OCI-LY7 (cell line): ENCODE data around the gene CLEC18C. TPM values are rescaled to one million over a fixed set of nuclear protein-coding genes. Genes with fewer than 3 reads are reported as not detected.
"Not testable (repeated sequence)": the region's sequence is repeated elsewhere in the genome, so short reads cannot be mapped to it uniquely, and the experiment has no call there.

Experiments
- BruUV-seq: library from RNA; stranded (reverse); fragments of 400-500 nt; replicated peaks from 2 replicates; lab custom pipeline; 2021; lab: Mats Ljungman, UMichigan
- CTCF ChIA-PET: fragments of 300-600 bp; sonication (Branson Sonifier 250); formaldehyde crosslinking; loops from one replicate; lab custom pipeline; 2022; ENCODE audit warnings: antibody characterized with exemption; ENCODE audit not compliant: unreplicated experiment; lab: Charles Lee
- POLR2A ChIA-PET: fragments of 300-600 bp; sonication (Branson Sonifier 250); formaldehyde crosslinking; loops from one replicate; lab custom pipeline; 2022; ENCODE audit warnings: antibody characterized with exemption; lab: Charles Lee
- DNase-seq: peaks from one replicate; pipeline ENCODE4 v3.0.0-alpha.2; 2015; ENCODE audit warnings: low spot score
- H2AFZ ChIP-seq: fragments of 200-600 bp; sonication (generic), shearing (Covaris generic); 2 replicates; pipeline ENCODE4 v1.6.1; 2014; ENCODE audit warnings: mild to moderate bottlenecking, antibody characterized with exemption, low read length, moderate library complexity
- H3K27ac ChIP-seq: fragments of 200-600 bp; sonication (generic); 2 replicates; pipeline ENCODE4 v1.5.1; 2014; ENCODE audit warnings: mixed run types, low read depth, mild to moderate bottlenecking, moderate library complexity, low read length, inconsistent platforms; ENCODE audit not compliant: poor library complexity, severe bottlenecking
- H3K36me3 ChIP-seq: fragments of 200-600 bp; sonication (generic); 2 replicates; pipeline ENCODE4 v1.6.1; 2014; ENCODE audit warnings: mild to moderate bottlenecking, antibody characterized with exemption, low read length, moderate library complexity, mixed read lengths; ENCODE audit not compliant: insufficient read depth
- H3K4me1 ChIP-seq: fragments of 200-600 bp; sonication (generic); 2 replicates; pipeline ENCODE4 v1.5.1; 2014; ENCODE audit warnings: mild to moderate bottlenecking, low read length; ENCODE audit not compliant: insufficient read depth, poor library complexity, severe bottlenecking
- H3K4me2 ChIP-seq: fragments of 200-600 bp; sonication (generic); 2 replicates; pipeline ENCODE4 v1.6.1; 2014; ENCODE audit warnings: mild to moderate bottlenecking, low read length
- H3K4me3 ChIP-seq: fragments of 200-600 bp; sonication (generic); 2 replicates; pipeline ENCODE4 v1.5.1; 2014; ENCODE audit warnings: mild to moderate bottlenecking, low read depth, low read length; ENCODE audit not compliant: poor library complexity, severe bottlenecking
- H3K79me2 ChIP-seq: fragments of 200-600 bp; sonication (generic); 2 replicates; pipeline ENCODE4 v1.6.1; 2016; ENCODE audit warnings: low read depth, mild to moderate bottlenecking, low read length, moderate library complexity, mixed read lengths; ENCODE audit not compliant: insufficient read depth
- H3K9me2 ChIP-seq: fragments of 200-600 bp; sonication (generic); 2 replicates; pipeline ENCODE4 v1.6.1; 2016; ENCODE audit warnings: mild to moderate bottlenecking, low read length, mixed read lengths; ENCODE audit not compliant: insufficient read depth
- H3K9me3 ChIP-seq: fragments of 200-600 bp; sonication (generic); 2 replicates; pipeline ENCODE4 v1.6.1; 2014; ENCODE audit warnings: mild to moderate bottlenecking, mixed run types, low read length, mixed read lengths
- H4K20me1 ChIP-seq: fragments of 200-600 bp; sonication (generic); 2 replicates; pipeline ENCODE4 v1.6.1; 2014; ENCODE audit warnings: mild to moderate bottlenecking, antibody characterized with exemption, low read length, moderate library complexity, mixed read lengths; ENCODE audit not compliant: insufficient read depth
- intact Hi-C: fragments of 100-400 bp; cut with micrococcal nuclease; formaldehyde crosslinking; loops from one replicate; pipeline ENCODE4 v1.10.0; 2022; ENCODE audit not compliant: unreplicated experiment
- total RNA-seq, 2 experiments: library from RNA; depleted of rRNA in 1 of 2; stranded (reverse); fragments of >200 nt in 1 of 2; shearing (Covaris generic) in 1 of 2; gene quantifications; 2 replicates each; pipeline ENCODE4 v1.2.3, GENCODE V29; 2014 to 2022

The CLEC18C gene
- total RNA-seq, 2 experiments from 2014 or later: not detected

- H2AFZ ChIP-seq, H3K4me2 ChIP-seq, H3K9me3 ChIP-seq, DNase-seq, H3K9me2 ChIP-seq, CTCF ChIA-PET, H3K79me2 ChIP-seq, BruUV-seq, H3K27ac ChIP-seq, H3K4me3 ChIP-seq, H3K4me1 ChIP-seq, intact Hi-C loops, H4K20me1 ChIP-seq, POLR2A ChIA-PET: not testable (repeated sequence)
- peaks cover 78% of the 10 kb centered on the region for H3K36me3 ChIP-seq
These were observed 37.0 kb upstream of the CLEC18C start for GRCh38 chr16:70136595-70136994.

- CTCF ChIA-PET: not testable (repeated sequence)
- peaks cover 59% of the 10 kb centered on the region for H3K36me3 ChIP-seq
These were observed 30.8 kb upstream of the CLEC18C start for GRCh38 chr16:70142739-70143138.

GRCh38 chr16:70143231-70143895 lies 30.2 kb upstream of the CLEC18C start:
- DNase-seq, H3K27ac ChIP-seq, H3K4me3 ChIP-seq, H3K4me1 ChIP-seq, BruUV-seq, intact Hi-C loops, H3K4me2 ChIP-seq, H3K79me2 ChIP-seq, H3K9me3 ChIP-seq, H4K20me1 ChIP-seq, CTCF ChIA-PET, H3K9me2 ChIP-seq, H2AFZ ChIP-seq: not testable (repeated sequence)
- peaks cover 62% of the 10 kb centered on the region for H3K36me3 ChIP-seq
- POLR2A ChIA-PET: interaction anchor here (0.6 kb wide), 1 partner anchor 8 kb away, joined by 4 read pairs; no protein-coding TSS in a partner anchor

More at GRCh38 chr16:70142739-70143138, 30.8 kb upstream of the CLEC18C start:
- DNase-seq, H3K9me2 ChIP-seq, H3K4me2 ChIP-seq, H3K4me3 ChIP-seq, H3K4me1 ChIP-seq, intact Hi-C loops, BruUV-seq, H4K20me1 ChIP-seq, H3K9me3 ChIP-seq, H2AFZ ChIP-seq, H3K27ac ChIP-seq, H3K79me2 ChIP-seq: not testable (repeated sequence)
- POLR2A ChIA-PET: interaction anchor here (0.6 kb wide), 1 partner anchor 8 kb away, joined by 4 read pairs; no protein-coding TSS in a partner anchor

GRCh38 chr16:70147853-70148252 lies 25.7 kb upstream of the CLEC18C start:
- H3K4me1 ChIP-seq, H3K27ac ChIP-seq, intact Hi-C loops, H3K9me3 ChIP-seq, H3K9me2 ChIP-seq, H3K4me2 ChIP-seq, BruUV-seq, H2AFZ ChIP-seq, H4K20me1 ChIP-seq, CTCF ChIA-PET, POLR2A ChIA-PET, H3K79me2 ChIP-seq, DNase-seq, H3K4me3 ChIP-seq: not testable (repeated sequence)
- peaks cover 69% of the 10 kb centered on the region for H3K36me3 ChIP-seq

GRCh38 chr16:70148453-70148852 lies 25.1 kb upstream of the CLEC18C start:
- H3K4me1 ChIP-seq, BruUV-seq, H3K79me2 ChIP-seq, H3K9me3 ChIP-seq, H3K4me2 ChIP-seq, H3K4me3 ChIP-seq, H3K9me2 ChIP-seq, intact Hi-C loops, H2AFZ ChIP-seq, H4K20me1 ChIP-seq, H3K27ac ChIP-seq, DNase-seq, POLR2A ChIA-PET, CTCF ChIA-PET: not testable (repeated sequence)
- peaks cover 69% of the 10 kb centered on the region for H3K36me3 ChIP-seq

- H3K79me2 ChIP-seq, DNase-seq, H3K4me2 ChIP-seq, H4K20me1 ChIP-seq, H3K27ac ChIP-seq, H3K9me3 ChIP-seq, H2AFZ ChIP-seq, BruUV-seq, CTCF ChIA-PET, H3K4me3 ChIP-seq, intact Hi-C loops, H3K4me1 ChIP-seq, H3K9me2 ChIP-seq: not testable (repeated sequence)
- H3K36me3 ChIP-seq: peaks cover 72% of the 10 kb centered on the region
- POLR2A ChIA-PET: interaction anchor here (0.6 kb wide), 1 partner anchor 326 kb away, joined by 3 read pairs; no protein-coding TSS in a partner anchor
These were observed 24.3 kb upstream of the CLEC18C start for GRCh38 chr16:70149296-70149695.
